ENCODE data around the gene PBX4.
"Not testable (repeated sequence)": the region's sequence is repeated elsewhere in the genome, so short reads cannot be mapped to it uniquely, and the experiment has no call there.

The PBX4 gene

DNA sequence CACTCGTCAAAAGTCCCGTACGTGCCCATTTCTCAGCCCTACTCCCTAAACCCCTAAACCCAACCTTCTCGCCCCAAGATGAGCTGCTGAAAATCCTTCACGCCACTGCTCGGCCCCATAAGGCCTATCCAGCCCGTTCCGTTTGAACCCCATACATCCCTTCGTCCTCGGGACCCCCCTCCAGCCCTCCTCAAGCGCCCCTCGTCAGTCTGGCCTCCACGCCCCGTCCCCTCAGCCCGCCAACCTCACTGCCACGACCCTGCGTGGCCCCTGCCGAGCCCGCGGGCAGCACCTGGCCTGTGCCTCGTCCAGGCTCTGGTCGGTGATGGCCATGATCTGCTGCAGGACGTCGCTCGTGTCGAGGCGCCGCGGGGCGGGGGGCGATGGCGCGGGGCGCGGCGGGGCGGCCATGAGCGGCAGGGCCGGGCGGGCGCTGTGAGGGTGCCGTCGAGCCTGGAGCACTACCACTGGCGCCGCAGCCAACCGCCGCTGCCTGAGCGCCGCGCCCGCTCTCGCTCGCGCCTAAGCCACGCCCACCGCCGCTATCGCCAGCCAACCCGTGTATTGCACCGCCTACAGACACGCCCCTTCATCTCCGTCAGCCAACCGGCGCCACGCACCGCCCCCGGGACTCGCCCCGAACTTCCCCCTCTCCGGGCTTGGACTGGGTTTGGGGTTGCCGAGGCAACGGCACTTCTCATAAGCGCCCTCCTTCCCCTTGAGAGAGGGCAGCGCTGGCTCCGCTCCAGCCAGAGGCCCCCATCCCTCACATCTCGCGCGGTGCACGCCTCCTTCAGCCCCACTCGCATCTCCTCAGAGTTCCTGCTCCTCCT, at the start of gene PBX4:
Gene PBX4 (minus strand): TSS at position 469 of the 833 bp plus-strand sequence. CDS start 58 bp downstream, at position 411.
- Histone ChIP-seq H3K27me3 (ENCODE audit: control insufficient read depth, insufficient read depth, low read length) (no peaks in the 10 kb centered on the region), H3K9me3 (ENCODE audit: control insufficient read depth, low read length) (no peaks in the 10 kb centered on the region), H3K4me1 (ENCODE audit: control insufficient read depth, insufficient read depth, low read length) (peaks cover 32% of the 10 kb centered on the region), H3K9ac (ENCODE audit: low read length) (peak within 1 kb of the TSS; percentile 78), H3K4me3 (ENCODE audit: low read length) (peak within 1 kb of the TSS; percentile 50), H3K36me3 (ENCODE audit: control insufficient read depth, insufficient read depth, low read length) (no peaks in the 10 kb centered on the region)

DNA sequence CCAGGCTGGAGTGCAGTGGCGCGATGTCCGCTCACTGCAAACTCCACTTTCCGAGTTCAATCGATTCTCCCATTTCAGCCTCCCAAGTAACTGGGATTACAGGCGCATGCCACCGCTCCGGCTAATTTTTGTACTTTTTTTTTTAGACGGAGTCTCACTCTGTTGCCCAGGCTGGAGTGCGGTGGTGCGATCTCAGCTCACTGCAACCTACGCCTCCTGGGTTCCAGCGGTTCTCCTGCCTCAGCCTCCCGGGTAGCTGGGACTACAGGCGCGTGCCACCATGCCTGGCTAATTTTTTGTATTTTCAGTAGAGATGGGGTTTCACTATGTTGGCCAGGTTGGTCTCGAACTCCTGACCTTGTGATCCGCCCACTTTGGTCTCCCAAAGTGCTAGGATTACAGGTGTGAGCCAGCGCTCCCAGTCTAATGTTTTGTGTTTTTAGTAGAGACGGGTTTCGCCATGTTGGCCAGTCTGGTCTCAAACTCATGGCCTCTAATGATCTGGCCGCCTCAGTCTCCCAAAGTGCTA, 47.0 kb upstream of the PBX4 start:
- H3K9me3 ChIP-seq (ENCODE audit: control insufficient read depth, low read length); H3K9ac ChIP-seq (ENCODE audit: low read length); H3K36me3 ChIP-seq (ENCODE audit: control insufficient read depth, insufficient read depth, low read length); H3K27me3 ChIP-seq (ENCODE audit: control insufficient read depth, insufficient read depth, low read length); H3K4me3 ChIP-seq (ENCODE audit: low read length): not testable (repeated sequence)
- H3K4me1 ChIP-seq (ENCODE audit: control insufficient read depth, insufficient read depth, low read length), result peaks cover 25% of the 10 kb centered on the region

GRCh38 chr19:19663256-19664120, 45.0 kb upstream of the PBX4 start, which contains the start of gene ATP13A1:
Gene ATP13A1, minus strand, starts transcription at chr19:19663676. Its CDS starts 10 bp downstream, at chr19:19663666.
- Histone ChIP-seq H3K27me3 (ENCODE audit: control insufficient read depth, insufficient read depth, low read length) (no peaks in the 10 kb centered on the region), H3K36me3 (ENCODE audit: control insufficient read depth, insufficient read depth, low read length) (no peaks in the 10 kb centered on the region), H3K4me3 (ENCODE audit: low read length) (peak within 1 kb of the TSS; percentile 53), H3K9ac (ENCODE audit: low read length) (peak within 1 kb of the TSS; percentile 81), H3K9me3 (ENCODE audit: control insufficient read depth, low read length) (no peaks in the 10 kb centered on the region), H3K4me1 (ENCODE audit: control insufficient read depth, insufficient read depth, low read length) (peaks cover 19% of the 10 kb centered on the region)

GRCh38 chr19:19662871-19663255, 44.4 kb upstream of the PBX4 start:
- Histone ChIP-seq H3K9ac (ENCODE audit: low read length) (peak overlapping the region; percentile 81), H3K9me3 (ENCODE audit: control insufficient read depth, low read length) (no peaks in the 10 kb centered on the region), H3K4me3 (ENCODE audit: low read length) (peak overlapping the region; percentile 53), H3K4me1 (ENCODE audit: control insufficient read depth, insufficient read depth, low read length) (peaks cover 15% of the 10 kb centered on the region), H3K36me3 (ENCODE audit: control insufficient read depth, insufficient read depth, low read length) (no peaks in the 10 kb centered on the region), H3K27me3 (ENCODE audit: control insufficient read depth, insufficient read depth, low read length) (no peaks in the 10 kb centered on the region)

DNA sequence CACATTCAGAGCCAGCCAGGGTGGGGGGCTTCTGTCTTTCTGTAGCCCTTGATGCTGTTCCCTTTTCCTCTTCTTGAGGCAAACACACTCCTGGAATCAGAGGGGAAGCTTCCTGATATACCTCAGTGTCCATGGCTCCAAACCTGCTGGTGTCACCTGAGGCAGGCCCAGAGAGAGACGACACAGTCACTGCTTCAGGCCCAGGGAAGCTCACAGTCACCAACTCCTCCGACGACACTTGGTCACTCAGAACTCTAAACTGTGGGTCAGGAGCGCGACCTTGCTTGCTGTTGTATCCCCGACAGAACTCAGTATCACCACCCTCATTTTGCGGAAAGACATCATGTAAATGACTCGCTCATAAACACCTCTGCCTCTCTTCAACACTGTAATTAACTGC, 43.9 kb upstream of the PBX4 start:
- Histone ChIP-seq H3K4me3 (ENCODE audit: low read length) (no peak overlapping the region), H3K4me1 (ENCODE audit: control insufficient read depth, insufficient read depth, low read length) (peaks cover 15% of the 10 kb centered on the region), H3K27me3 (ENCODE audit: control insufficient read depth, insufficient read depth, low read length) (no peaks in the 10 kb centered on the region), H3K36me3 (ENCODE audit: control insufficient read depth, insufficient read depth, low read length) (peaks cover 3% of the 10 kb centered on the region), H3K9ac (ENCODE audit: low read length) (no peak overlapping the region), H3K9me3 (ENCODE audit: control insufficient read depth, low read length) (no peaks in the 10 kb centered on the region)

DNA sequence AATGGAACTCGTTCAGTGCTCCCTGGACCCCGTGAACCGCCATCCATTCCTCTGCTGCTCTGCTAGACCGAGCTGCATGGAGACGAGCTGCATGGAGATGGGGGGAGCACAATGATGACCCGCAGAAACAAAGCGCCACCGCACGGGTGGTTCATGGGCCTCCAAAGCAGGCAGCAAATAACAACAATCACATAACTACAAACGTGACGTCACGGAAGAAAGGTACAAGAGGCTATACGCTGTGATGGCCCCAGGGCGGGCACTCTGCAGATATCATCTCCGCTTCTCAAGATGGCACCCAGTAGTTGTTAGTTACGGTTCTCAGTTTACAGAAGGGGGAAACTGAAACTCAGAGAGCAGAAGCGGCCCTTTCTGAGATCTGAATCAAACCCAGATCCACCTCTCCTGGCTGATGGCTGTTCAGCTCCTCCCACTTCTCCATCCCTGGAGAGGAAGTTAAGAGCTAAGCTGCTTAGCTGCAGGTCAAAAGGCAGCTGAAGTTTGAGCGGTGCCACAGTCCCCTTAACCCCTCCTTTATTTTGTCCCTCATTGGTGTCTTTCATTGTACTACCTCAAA, 43.3 kb upstream of the PBX4 start:
- H3K9me3 ChIP-seq (ENCODE audit: control insufficient read depth, low read length), result no peaks in the 10 kb centered on the region
- H3K36me3 ChIP-seq (ENCODE audit: control insufficient read depth, insufficient read depth, low read length), result peaks cover 8% of the 10 kb centered on the region
- H3K4me3 ChIP-seq (ENCODE audit: low read length), result no peak overlapping the region
- H3K9ac ChIP-seq (ENCODE audit: low read length), result no peak overlapping the region
- peaks cover 15% of the 10 kb centered on the region for H3K4me1 ChIP-seq (ENCODE audit: control insufficient read depth, insufficient read depth, low read length)
- H3K27me3 ChIP-seq (ENCODE audit: control insufficient read depth, insufficient read depth, low read length), result no peaks in the 10 kb centered on the region

DNA sequence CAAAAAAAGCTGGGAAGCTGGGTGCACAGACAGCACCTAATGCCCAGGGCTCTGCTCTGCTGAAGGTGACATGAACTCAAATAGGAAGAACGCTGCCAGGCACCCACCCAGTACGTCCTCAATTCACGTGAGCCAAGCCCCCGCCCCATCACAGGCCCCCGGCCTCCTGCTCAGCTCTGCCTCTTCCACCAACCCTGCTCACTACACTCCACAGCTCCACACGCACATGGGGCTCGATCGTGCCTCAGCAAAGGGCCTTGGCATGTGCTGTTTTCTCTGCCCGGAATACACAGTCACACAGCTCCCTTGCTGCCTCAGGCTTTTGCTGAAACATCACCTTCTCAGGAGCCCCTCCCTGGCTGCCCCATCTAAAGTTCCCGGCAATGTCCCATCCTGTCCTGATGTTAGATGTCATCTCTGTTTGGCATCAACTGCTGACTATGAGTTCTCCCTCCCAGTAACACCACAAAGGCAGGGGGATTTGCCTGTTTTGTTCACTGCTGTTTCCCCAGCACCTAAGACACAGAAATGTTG, 42.7 kb upstream of the PBX4 start:
- no peaks in the 10 kb centered on the region for H3K9me3 ChIP-seq (ENCODE audit: control insufficient read depth, low read length)
- no peaks in the 10 kb centered on the region for H3K27me3 ChIP-seq (ENCODE audit: control insufficient read depth, insufficient read depth, low read length)
- H3K4me1 ChIP-seq (ENCODE audit: control insufficient read depth, insufficient read depth, low read length), result peaks cover 15% of the 10 kb centered on the region
- H3K4me3 ChIP-seq (ENCODE audit: low read length), result no peak overlapping the region
- H3K36me3 ChIP-seq (ENCODE audit: control insufficient read depth, insufficient read depth, low read length), result peaks cover 14% of the 10 kb centered on the region
- H3K9ac ChIP-seq (ENCODE audit: low read length), result no peak overlapping the region

DNA sequence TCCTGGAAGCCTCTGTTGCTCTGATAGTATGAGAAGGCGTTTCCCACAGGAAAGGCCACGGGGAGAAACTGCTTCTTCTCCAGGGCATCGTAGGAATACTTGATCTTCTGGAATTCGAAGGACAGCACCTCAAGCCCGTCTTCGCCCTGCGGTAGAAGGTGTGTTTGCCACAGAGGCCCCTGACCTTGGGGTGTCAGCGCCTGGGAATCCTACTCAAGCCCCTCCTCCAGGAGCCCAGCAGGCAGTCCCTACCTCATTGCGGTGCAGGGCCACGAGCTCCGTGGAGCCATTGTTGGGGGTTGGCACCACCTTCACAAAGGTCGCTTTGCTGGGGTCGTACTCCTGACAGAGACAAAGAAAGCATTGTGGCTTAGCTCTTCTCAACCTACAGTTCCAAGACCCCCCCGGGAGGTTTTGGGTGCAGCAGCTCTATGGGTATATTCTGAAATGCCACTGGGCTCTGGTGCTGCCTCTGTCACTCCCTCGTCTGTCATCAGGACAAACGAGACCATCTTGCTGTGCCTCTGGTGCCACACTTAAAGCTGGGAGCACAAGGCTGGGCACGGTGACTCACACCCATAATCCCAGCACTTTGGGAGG, 41.3 kb upstream of the PBX4 start:
- Histone ChIP-seq H3K4me1 (ENCODE audit: control insufficient read depth, insufficient read depth, low read length) (peaks cover 15% of the 10 kb centered on the region), H3K27me3 (ENCODE audit: control insufficient read depth, insufficient read depth, low read length) (no peaks in the 10 kb centered on the region), H3K4me3 (ENCODE audit: low read length) (no peak overlapping the region), H3K9ac (ENCODE audit: low read length) (no peak overlapping the region), H3K36me3 (ENCODE audit: control insufficient read depth, insufficient read depth, low read length) (peaks cover 23% of the 10 kb centered on the region), H3K9me3 (ENCODE audit: control insufficient read depth, low read length) (no peaks in the 10 kb centered on the region)

DNA sequence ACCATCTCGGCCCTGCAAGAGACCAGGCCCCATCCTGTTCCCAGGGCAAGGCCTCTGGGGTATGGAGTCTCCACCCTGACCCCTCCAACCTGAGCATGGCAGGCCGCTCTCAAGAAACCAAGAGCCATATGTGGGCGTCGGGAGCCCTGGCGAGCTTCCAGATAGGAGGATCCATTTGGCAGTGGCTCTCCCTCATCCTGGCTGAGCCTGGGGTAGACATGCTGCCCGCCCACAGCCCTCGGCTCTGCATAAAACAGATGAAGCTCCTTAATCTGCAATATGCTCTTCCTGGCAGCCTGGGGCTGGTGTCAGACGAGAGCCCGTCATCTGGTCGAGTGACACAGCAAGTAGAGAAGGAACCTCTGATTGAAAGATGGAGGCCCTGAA, 38.9 kb upstream of the PBX4 start:
- Histone ChIP-seq H3K9me3 (ENCODE audit: control insufficient read depth, low read length) (no peaks in the 10 kb centered on the region), H3K27me3 (ENCODE audit: control insufficient read depth, insufficient read depth, low read length) (no peaks in the 10 kb centered on the region), H3K9ac (ENCODE audit: low read length) (no peak overlapping the region), H3K4me3 (ENCODE audit: low read length) (no peak overlapping the region), H3K36me3 (ENCODE audit: control insufficient read depth, insufficient read depth, low read length) (peaks cover 36% of the 10 kb centered on the region), H3K4me1 (ENCODE audit: control insufficient read depth, insufficient read depth, low read length) (peaks cover 9% of the 10 kb centered on the region)

DNA sequence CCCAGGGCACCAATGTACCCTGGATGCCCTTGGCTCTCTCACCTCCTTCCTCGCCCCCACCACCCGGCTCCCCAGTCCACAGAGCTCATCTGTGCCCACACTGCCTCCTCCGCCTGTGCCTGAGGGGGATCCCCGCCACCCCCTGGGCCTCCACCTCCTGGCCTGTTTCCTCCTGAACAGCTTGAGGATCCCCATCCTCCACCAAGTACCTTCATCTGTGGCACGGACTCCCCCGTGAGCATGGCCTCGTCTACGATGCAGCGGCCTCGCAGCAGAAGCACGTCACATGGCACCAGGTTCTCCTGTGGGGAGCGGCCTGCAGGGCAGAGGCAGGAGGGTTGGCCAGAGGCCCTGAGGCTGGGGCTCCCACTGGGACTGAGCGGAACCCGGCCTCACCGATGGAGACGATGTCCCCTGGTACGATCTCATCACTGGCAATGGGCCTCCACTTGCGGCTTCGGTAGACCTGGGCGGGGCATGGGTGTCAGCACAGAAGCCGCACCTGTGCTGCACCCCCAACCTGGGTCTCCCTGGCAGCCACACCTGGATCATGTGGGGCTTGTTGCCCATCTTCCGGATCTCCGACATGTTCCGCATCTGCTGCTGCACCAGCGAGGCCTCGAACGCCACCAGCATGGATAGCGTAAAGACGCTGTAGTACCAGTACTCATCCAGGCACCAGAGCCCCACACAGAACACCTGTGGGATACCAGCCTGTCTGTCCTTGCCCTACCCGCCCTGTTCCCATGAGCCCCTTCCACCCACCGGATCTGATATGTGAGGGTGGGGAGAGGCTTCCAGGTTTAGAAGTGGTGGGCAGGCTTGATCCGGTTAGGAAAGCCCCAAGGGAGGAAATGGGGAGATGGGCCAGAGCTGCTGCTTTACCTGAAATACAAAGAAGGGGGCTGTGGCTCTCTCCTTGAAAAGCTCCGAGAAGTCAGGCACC, 38.2 kb upstream of the PBX4 start:
- peaks cover 4% of the 10 kb centered on the region for H3K4me1 ChIP-seq (ENCODE audit: control insufficient read depth, insufficient read depth, low read length)
- peaks cover 37% of the 10 kb centered on the region for H3K36me3 ChIP-seq (ENCODE audit: control insufficient read depth, insufficient read depth, low read length)
- H3K4me3 ChIP-seq (ENCODE audit: low read length), result no peak overlapping the region
- no peak overlapping the region for H3K9ac ChIP-seq (ENCODE audit: low read length)
- H3K27me3 ChIP-seq (ENCODE audit: control insufficient read depth, insufficient read depth, low read length), result no peaks in the 10 kb centered on the region
- no peaks in the 10 kb centered on the region for H3K9me3 ChIP-seq (ENCODE audit: control insufficient read depth, low read length)
